Measurements from ENCODE around the gene CUL5. TPM values are rescaled to one million over a fixed set of nuclear protein-coding genes. Genes with fewer than 3 reads are reported as not detected.

The CUL5 gene
- total RNA-seq, 1 experiment from 2014 or later, result 75.4 TPM

- no peaks in the 10 kb centered on the region for H3K9me3 ChIP-seq
- H3K4me1 Mint-ChIP-seq (ENCODE audit: low read depth, unreplicated experiment), result peaks cover 6% of the 10 kb centered on the region
- H3K27me3 Mint-ChIP-seq (ENCODE audit: insufficient read depth, unreplicated experiment), result no peaks in the 10 kb centered on the region
- BruUV-seq (replicated peaks), result TSS peak; percentile 49
- CTCF ChIA-PET, result interaction anchor here (0.5 to 2.1 kb wide), 15 partner anchors 8 to 655 kb away, joined by 3 to 26 read pairs (median 4); partner anchors contain the start of genes ATM, DDX10 and NPAT
- POLR2A ChIA-PET, result interaction anchor here (0.5 to 1.8 kb wide), 8 partner anchors 10 to 655 kb away, joined by 3 to 8 read pairs (median 4); partner anchors contain the start of genes DDX10 and NPAT
- peaks cover 12% of the 10 kb centered on the region for H3K36me3 Mint-ChIP-seq (ENCODE audit: insufficient read depth, unreplicated experiment)
- intact Hi-C loops (cut with micrococcal nuclease; ENCODE audit: unreplicated experiment), result loop anchor here (2.0 to 10.0 kb wide), 5 partner anchors 57 to 305 kb away; partner anchors contain the start of genes ACAT1, ATM, NPAT and SLC35F2
- H3K4me3 Mint-ChIP-seq (ENCODE audit: unreplicated experiment), result peak overlapping the region; percentile 85
- no peak for TF ChIP-seq CTCF (IDR thresholded peaks at IDR 0.05; ENCODE audit: insufficient read depth in 1 of 2, low read depth in 1 of 2, low read length in 1 of 2, severe bottlenecking in 1 of 2, unreplicated experiment in 1 of 2)
- no peaks in the 10 kb centered on the region for H3K9me3 Mint-ChIP-seq (ENCODE audit: unreplicated experiment)
- peak overlapping the region; percentile 85 for H3K4me3 ChIP-seq (ENCODE audit: low read depth, low read length)
- H3K36me3 ChIP-seq (ENCODE audit: control insufficient read depth, insufficient read depth, low read length), result no peaks in the 10 kb centered on the region
- H3K27ac Mint-ChIP-seq (ENCODE audit: unreplicated experiment), result peak overlapping the region; percentile 99
- DNase-seq, result peak; percentile 63 to 68
- H3K4me1 ChIP-seq, result peaks cover 22% of the 10 kb centered on the region
- H3K27me3 ChIP-seq (replicated peaks; ENCODE audit: control insufficient read depth, insufficient read depth, low read length), result no peaks in the 10 kb centered on the region
Measured at GRCh38 chr11:108009497-108010370, 1.0 kb downstream of the CUL5 start.

- POLR2A ChIA-PET, result no interaction called here
- intact Hi-C loops (cut with micrococcal nuclease; ENCODE audit: unreplicated experiment), result no loop called here
Measured at GRCh38 chr11:108012139-108012725, 3.5 kb downstream of the CUL5 start.

More at GRCh38 chr11:108012139-108012725, 3.5 kb downstream of the CUL5 start:
- BruUV-seq (replicated peaks), result no TSS peak
- DNase-seq, result no peak
- no peak overlapping the region for H3K4me3 ChIP-seq (ENCODE audit: low read depth, low read length)
- TF ChIP-seq CTCF (IDR thresholded peaks at IDR 0.05; ENCODE audit: insufficient read depth in 1 of 2, low read depth in 1 of 2, low read length in 1 of 2, severe bottlenecking in 1 of 2, unreplicated experiment in 1 of 2), result no peak
- H3K27ac Mint-ChIP-seq (ENCODE audit: unreplicated experiment), result no peak overlapping the region
- H3K27me3 ChIP-seq (replicated peaks; ENCODE audit: control insufficient read depth, insufficient read depth, low read length), result no peaks in the 10 kb centered on the region
- H3K36me3 ChIP-seq (ENCODE audit: control insufficient read depth, insufficient read depth, low read length), result no peaks in the 10 kb centered on the region
- H3K27me3 Mint-ChIP-seq (ENCODE audit: insufficient read depth, unreplicated experiment), result no peaks in the 10 kb centered on the region
- peaks cover 18% of the 10 kb centered on the region for H3K36me3 Mint-ChIP-seq (ENCODE audit: insufficient read depth, unreplicated experiment)
- H3K4me1 Mint-ChIP-seq (ENCODE audit: low read depth, unreplicated experiment), result peaks cover 23% of the 10 kb centered on the region
- CTCF ChIA-PET, result interaction anchor here (0.6 kb wide), 1 partner anchor 251 kb away, joined by 3 read pairs; no protein-coding TSS in a partner anchor
- H3K4me1 ChIP-seq, result peaks cover 32% of the 10 kb centered on the region
- H3K9me3 ChIP-seq, result no peaks in the 10 kb centered on the region
- H3K4me3 Mint-ChIP-seq (ENCODE audit: unreplicated experiment), result no peak overlapping the region
- no peaks in the 10 kb centered on the region for H3K9me3 Mint-ChIP-seq (ENCODE audit: unreplicated experiment)
